ENCODE results near the gene PRF1. TPM values are rescaled to one million over a fixed set of nuclear protein-coding genes. Genes with fewer than 3 reads are reported as not detected.
"Not testable (repeated sequence)": the region's sequence is repeated elsewhere in the genome, so short reads cannot be mapped to it uniquely, and the experiment has no call there.

The PRF1 gene
- total RNA-seq, 2 donors from 2014 or later: not detected

- Mint-ChIP-seq H3K36me3 (ENCODE audit: low read depth) (peaks cover 2% of the 10 kb centered on the region), H3K9me3 (peaks cover 12% of the 10 kb centered on the region), H3K27me3 (ENCODE audit: insufficient read depth) (no peaks in the 10 kb centered on the region), H3K27ac (no peak overlapping the region), H3K4me3 (no peak overlapping the region), H3K4me1 (no peaks in the 10 kb centered on the region)
- no peak for DNase-seq
- TF ChIP-seq CTCF (conservative IDR thresholded peaks at IDR 0.05): no peak
- Histone ChIP-seq H3K9ac (ENCODE audit: extremely low read depth, low read length, poor library complexity, severe bottlenecking) (no peak overlapping the region), H3K27me3 (ENCODE audit: control insufficient read depth, insufficient read depth, low read length, poor library complexity, severe bottlenecking) (no peaks in the 10 kb centered on the region), H3K36me3 (ENCODE audit: control insufficient read depth, insufficient read depth, low read length) (no peaks in the 10 kb centered on the region), H3K4me3 (ENCODE audit: low read length) (no peak overlapping the region), H3K9me3 (ENCODE audit: control insufficient read depth, low read length) (peaks cover 12% of the 10 kb centered on the region), H3K27ac (ENCODE audit: low read depth, low read length) (no peak overlapping the region), H3K4me1 (ENCODE audit: control insufficient read depth, insufficient read depth, low read length) (no peaks in the 10 kb centered on the region)
- WGBS, 2 experiments (ENCODE audit: insufficient coverage in 1 of 2, insufficient read length in 1 of 2): 93% methylated on average over 2 of the region's 2 CpGs; no CpG with 5 or more reads in 1 of the 2 experiments
Observed at GRCh38 chr10:70615211-70615610, 12.7 kb upstream of the PRF1 start.

- H3K9me3 Mint-ChIP-seq; H3K27me3 ChIP-seq (ENCODE audit: control insufficient read depth, insufficient read depth, low read length, poor library complexity, severe bottlenecking); H3K9ac ChIP-seq (ENCODE audit: extremely low read depth, low read length, poor library complexity, severe bottlenecking); H3K4me1 Mint-ChIP-seq; H3K4me3 ChIP-seq (ENCODE audit: low read length); H3K27ac Mint-ChIP-seq; H3K9me3 ChIP-seq (ENCODE audit: control insufficient read depth, low read length); H3K4me1 ChIP-seq (ENCODE audit: control insufficient read depth, insufficient read depth, low read length); H3K36me3 ChIP-seq (ENCODE audit: control insufficient read depth, insufficient read depth, low read length); DNase-seq; H3K27me3 Mint-ChIP-seq (ENCODE audit: insufficient read depth); H3K4me3 Mint-ChIP-seq; H3K27ac ChIP-seq (ENCODE audit: low read depth, low read length); H3K36me3 Mint-ChIP-seq (ENCODE audit: low read depth): not testable (repeated sequence)
- 94 to 96% methylated on average over 2 to 3 of the region's 3 CpGs for WGBS, 2 experiments (ENCODE audit: insufficient coverage in 1 of 2, insufficient read length in 1 of 2)
Observed at GRCh38 chr10:70614364-70614763, 11.8 kb upstream of the PRF1 start.

GRCh38 chr10:70613941-70614340 lies 11.4 kb upstream of the PRF1 start:
- H3K27ac ChIP-seq (ENCODE audit: low read depth, low read length): no peak overlapping the region
- Mint-ChIP-seq H3K27me3 (ENCODE audit: insufficient read depth) (no peaks in the 10 kb centered on the region), H3K36me3 (ENCODE audit: low read depth) (no peaks in the 10 kb centered on the region), H3K27ac (no peak overlapping the region), H3K9me3 (peaks cover 2% of the 10 kb centered on the region), H3K4me1 (no peaks in the 10 kb centered on the region), H3K4me3 (no peak overlapping the region)
- no peak for DNase-seq
- no peaks in the 10 kb centered on the region for H3K9me3 ChIP-seq (ENCODE audit: control insufficient read depth, low read length)
- H3K4me1 ChIP-seq (ENCODE audit: control insufficient read depth, insufficient read depth, low read length): no peaks in the 10 kb centered on the region
- H3K27me3 ChIP-seq (ENCODE audit: control insufficient read depth, insufficient read depth, low read length, poor library complexity, severe bottlenecking): no peaks in the 10 kb centered on the region
- no peak overlapping the region for H3K9ac ChIP-seq (ENCODE audit: extremely low read depth, low read length, poor library complexity, severe bottlenecking)
- WGBS, 2 experiments (ENCODE audit: insufficient coverage in 1 of 2, insufficient read length in 1 of 2): 91 to 96% methylated on average over 2 of the region's 2 CpGs
- no peak for TF ChIP-seq CTCF (conservative IDR thresholded peaks at IDR 0.05)
- H3K4me3 ChIP-seq (ENCODE audit: low read length): no peak overlapping the region
- H3K36me3 ChIP-seq (ENCODE audit: control insufficient read depth, insufficient read depth, low read length): no peaks in the 10 kb centered on the region

- WGBS, 2 experiments (ENCODE audit: insufficient coverage in 1 of 2, insufficient read length in 1 of 2): 92 to 100% methylated on average over 4 of the region's 4 CpGs
- Histone ChIP-seq H3K27ac (ENCODE audit: low read depth, low read length) (no peak overlapping the region), H3K4me1 (ENCODE audit: control insufficient read depth, insufficient read depth, low read length) (no peaks in the 10 kb centered on the region), H3K9ac (ENCODE audit: extremely low read depth, low read length, poor library complexity, severe bottlenecking) (no peak overlapping the region), H3K9me3 (ENCODE audit: control insufficient read depth, low read length) (no peaks in the 10 kb centered on the region), H3K36me3 (ENCODE audit: control insufficient read depth, insufficient read depth, low read length) (no peaks in the 10 kb centered on the region), H3K27me3 (ENCODE audit: control insufficient read depth, insufficient read depth, low read length, poor library complexity, severe bottlenecking) (no peaks in the 10 kb centered on the region), H3K4me3 (ENCODE audit: low read length) (no peak overlapping the region)
- Mint-ChIP-seq H3K9me3 (peaks cover 2% of the 10 kb centered on the region), H3K27me3 (ENCODE audit: insufficient read depth) (no peaks in the 10 kb centered on the region), H3K4me1 (no peaks in the 10 kb centered on the region), H3K4me3 (no peak overlapping the region), H3K36me3 (ENCODE audit: low read depth) (no peaks in the 10 kb centered on the region), H3K27ac (no peak overlapping the region)
- no peak for DNase-seq
- TF ChIP-seq CTCF (conservative IDR thresholded peaks at IDR 0.05): no peak
Observed at GRCh38 chr10:70607936-70608335, 5.4 kb upstream of the PRF1 start.
